ENCODE data around the gene KRTAP2-2. TPM values are rescaled to one million over a fixed set of nuclear protein-coding genes. Genes with fewer than 3 reads are reported as not detected.
"Not testable (repeated sequence)": the region's sequence is repeated elsewhere in the genome, so short reads cannot be mapped to it uniquely, and the experiment has no call there.

The KRTAP2-2 gene
- total RNA-seq, 1 donor from 2014 or later = not detected

DNA sequence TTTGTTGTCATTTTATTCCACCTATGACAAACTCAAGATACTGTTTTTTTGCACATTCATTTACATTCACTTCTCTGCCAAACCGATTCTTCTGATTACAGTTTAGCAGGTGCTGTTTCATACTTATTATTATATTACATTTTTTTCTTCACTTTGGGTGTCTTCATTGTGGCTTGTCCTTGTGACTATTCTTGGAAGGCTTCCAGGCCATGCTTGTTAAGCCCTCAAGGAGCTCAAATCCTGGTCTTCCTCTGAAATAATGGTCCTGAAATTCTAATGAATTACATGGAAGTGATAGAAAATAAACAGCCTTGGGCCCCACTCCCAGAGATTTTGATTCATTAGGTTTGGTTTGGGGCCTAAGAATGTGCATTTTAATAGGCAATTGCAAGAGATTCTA is 9.3 kb upstream of the KRTAP2-2 start:
- H3K9me3 ChIP-seq = no peaks in the 10 kb centered on the region
- intact Hi-C loops (cut with DNase I) = no loop called here
- H3K27ac ChIP-seq = no peak overlapping the region
- no peaks in the 10 kb centered on the region for H3K27me3 ChIP-seq
- TF ChIP-seq CTCF (IDR thresholded peaks at IDR 0.05) = no peak
- H3K36me3 ChIP-seq = no peaks in the 10 kb centered on the region
- peaks cover 9 to 10% of the 10 kb centered on the region in 2 donors for H3K4me1 ChIP-seq
- DNase-seq (ENCODE audit: low spot score in 2 of 2) = no peak
- no peak overlapping the region for H3K4me3 ChIP-seq

GRCh38 chr17:41063449-41063848 is 8.4 kb upstream of the KRTAP2-2 start:
- no peak overlapping the region for H3K4me3 ChIP-seq
- peaks cover 9 to 10% of the 10 kb centered on the region in 2 donors for H3K4me1 ChIP-seq
- no peaks in the 10 kb centered on the region for H3K27me3 ChIP-seq
- DNase-seq (ENCODE audit: low spot score in 2 of 2) = no peak
- no peaks in the 10 kb centered on the region for H3K36me3 ChIP-seq
- no peak for TF ChIP-seq CTCF (IDR thresholded peaks at IDR 0.05)
- intact Hi-C loops (cut with DNase I) = no loop called here
- no peaks in the 10 kb centered on the region for H3K9me3 ChIP-seq
- no peak overlapping the region for H3K27ac ChIP-seq

GRCh38 chr17:41061964-41062363 is 6.9 kb upstream of the KRTAP2-2 start:
- intact Hi-C loops (cut with DNase I) = no loop called here

DNA sequence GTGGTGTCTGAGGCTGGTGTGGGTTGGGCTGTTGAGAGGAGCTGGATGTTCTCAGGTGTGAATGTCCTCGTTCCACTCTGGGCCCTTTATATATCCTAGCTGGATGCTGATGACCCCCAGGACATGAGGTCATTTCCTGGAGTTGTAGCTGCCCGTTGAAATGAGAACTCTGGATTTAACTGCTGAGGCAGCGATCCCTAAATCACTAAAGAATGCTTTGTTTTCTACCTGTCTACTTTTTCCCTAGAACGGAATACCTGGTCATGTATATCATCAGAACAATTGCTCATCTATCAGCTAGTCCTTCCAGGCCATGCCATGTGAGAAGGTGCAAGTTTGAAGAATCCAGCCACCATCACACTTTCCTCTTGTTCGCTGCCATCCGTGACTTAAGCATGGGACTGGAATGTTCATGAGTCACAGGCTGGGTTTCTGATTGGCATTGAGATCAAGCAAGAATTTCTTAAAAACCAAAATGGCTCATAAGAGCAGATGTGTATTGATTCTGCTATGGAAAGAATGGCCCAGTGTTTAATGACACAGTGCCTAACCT is 5.1 kb upstream of the KRTAP2-2 start, which contains the start of gene KRTAP2-3:
KRTAP2-3 (minus strand) TSS at position 63 of the 553 bp plus-strand sequence. CDS start 64 bp downstream, outside the sequence.
- no peak within 1 kb of the TSS for H3K27ac ChIP-seq
- peaks cover 9 to 10% of the 10 kb centered on the region in 2 donors for H3K4me1 ChIP-seq
- H3K4me3 ChIP-seq = no peak within 1 kb of the TSS
- H3K36me3 ChIP-seq = no peaks in the 10 kb centered on the region
- no peaks in the 10 kb centered on the region for H3K27me3 ChIP-seq
- DNase-seq (ENCODE audit: low spot score in 2 of 2) = no peak
- intact Hi-C loops (cut with DNase I) = no loop called here
- H3K9me3 ChIP-seq = no peaks in the 10 kb centered on the region
- TF ChIP-seq CTCF (IDR thresholded peaks at IDR 0.05) = no peak

More at GRCh38 chr17:41061964-41062363, 6.9 kb upstream of the KRTAP2-2 start:
- H3K27ac ChIP-seq = peak overlapping the region; percentile 64 to 66
- H3K27me3 ChIP-seq = no peaks in the 10 kb centered on the region
- peaks cover 9 to 10% of the 10 kb centered on the region in 2 donors for H3K4me1 ChIP-seq
- no peaks in the 10 kb centered on the region for H3K36me3 ChIP-seq
- H3K4me3 ChIP-seq = no peak overlapping the region
- no peaks in the 10 kb centered on the region for H3K9me3 ChIP-seq
- DNase-seq (ENCODE audit: low spot score in 2 of 2) = no peak
- no peak for TF ChIP-seq CTCF (IDR thresholded peaks at IDR 0.05)

- H3K27ac ChIP-seq; H3K4me1 ChIP-seq; DNase-seq (ENCODE audit: low spot score in 2 of 2); intact Hi-C loops (cut with DNase I); H3K4me3 ChIP-seq; H3K27me3 ChIP-seq; H3K9me3 ChIP-seq; H3K36me3 ChIP-seq: not testable (repeated sequence)
These were observed 4.4 kb upstream of the KRTAP2-2 start for GRCh38 chr17:41059276-41060051.

DNA sequence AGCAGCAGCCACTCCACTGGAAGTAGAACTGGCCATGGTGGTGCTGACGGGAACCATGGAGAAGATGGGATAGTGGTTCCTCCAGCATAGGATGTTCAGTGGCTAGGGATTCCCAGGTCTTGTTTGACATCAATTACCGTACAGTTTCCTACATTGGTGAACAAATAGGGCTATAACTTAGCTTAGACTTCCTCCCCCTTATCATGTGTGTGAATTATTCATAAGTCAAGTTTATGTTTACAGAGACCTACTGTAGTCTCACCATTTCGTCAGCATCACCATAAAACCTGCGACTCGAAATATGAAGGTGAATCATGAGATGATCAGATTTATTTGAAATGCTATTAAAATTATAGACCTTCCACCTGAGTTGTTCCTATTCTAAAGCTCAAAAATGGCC is 3.7 kb upstream of the KRTAP2-2 start:
- Histone ChIP-seq H3K36me3 (no peaks in the 10 kb centered on the region), H3K4me3 (no peak overlapping the region), H3K9me3 (no peaks in the 10 kb centered on the region), H3K4me1 (peaks cover 9 to 10% of the 10 kb centered on the region in 2 donors), H3K27me3 (no peaks in the 10 kb centered on the region), H3K27ac (no peak overlapping the region)
- no peak for TF ChIP-seq CTCF (IDR thresholded peaks at IDR 0.05)
- DNase-seq (ENCODE audit: low spot score in 2 of 2) = no peak
- intact Hi-C loops (cut with DNase I) = no loop called here

Data from ascending aorta (tissue), 2 donors.